Esophagus muscularis mucosa (tissue), 3 donors: ENCODE data around the gene ZNF467.

ENCODE experiments used
- CTCF ChIP-seq, 3 experiments: fragments of 200-600 bp in 2 of 3; fragments of 450-650 bp in 1 of 3; sonication (generic) in 2 of 3; IDR thresholded peaks; one replicate each; pipeline ENCODE4 v1.5.1; 2017 to 2019; ENCODE audit warnings: antibody characterized with exemption in 3 of 3, mild to moderate bottlenecking in 2 of 3, moderate library complexity in 1 of 3
- POLR2A ChIP-seq: fragments of 450-650 bp; IDR thresholded peaks from one replicate; pipeline ENCODE4 v1.6.1; 2017; ENCODE audit warnings: antibody characterized with exemption, moderate library complexity, mild to moderate bottlenecking, low read depth

- TF ChIP-seq CTCF (IDR thresholded peaks at IDR 0.05) (no peak), POLR2A (no peak)
Measured at GRCh38 chr7:149804106-149804505, 30.7 kb upstream of the ZNF467 start.
